Lower lobe of right lung (tissue), 2 donors: ENCODE results near the gene KCTD13. TPM values are rescaled to one million over a fixed set of nuclear protein-coding genes. Genes with fewer than 3 reads are reported as not detected.
"Not testable (repeated sequence)": the region's sequence is repeated elsewhere in the genome, so short reads cannot be mapped to it uniquely, and the experiment has no call there.

Experiments used
- ATAC-seq, 2 donors: fragments of 200-7000 bp; cut with Tn5 transposase; one replicate each; pipeline ENCODE4 v1.9.1; 2020 to 2022; ENCODE audit warnings: mild to moderate bottlenecking in 2 of 2, moderate library complexity in 2 of 2
- DNase-seq: peaks from one replicate; pipeline ENCODE4 v3.0.0-alpha.2; 2020
- H3K27ac ChIP-seq: fragments of 200-600 bp; one replicate; pipeline ENCODE4 v1.8.0; 2022
- H3K27me3 ChIP-seq: fragments of 200-600 bp; one replicate; pipeline ENCODE4 v1.8.0; 2022; ENCODE audit warnings: low read depth
- H3K36me3 ChIP-seq: fragments of 200-600 bp; one replicate; pipeline ENCODE4 v1.8.0; 2022; ENCODE audit warnings: mild to moderate bottlenecking
- H3K4me1 ChIP-seq: fragments of 200-600 bp; one replicate; pipeline ENCODE4 v1.8.0; 2022
- H3K4me3 ChIP-seq: fragments of 200-600 bp; one replicate; pipeline ENCODE4 v1.8.0; 2022; ENCODE audit warnings: mild to moderate bottlenecking
- H3K9me3 ChIP-seq: fragments of 200-600 bp; one replicate; pipeline ENCODE4 v1.8.0; 2022
- intact Hi-C: fragments of 100-400 bp; cut with DNase I; formaldehyde crosslinking; loops from one replicate; pipeline ENCODE4 v1.11.0; 2022
- total RNA-seq: library from RNA; stranded (reverse); fragmentation: NEBNext Ultra II Directional; extraction: Animal tissue kit (Norgen Biotek cat#: 25700); gene quantifications from one replicate; pipeline ENCODE4 v1.2.1, GENCODE V29; 2021
- TF ChIP-seq, protein P1 (sequence below): fragments of 200-600 bp; IDR thresholded peaks from one replicate; pipeline ENCODE4 v1.8.0; 2022; ENCODE audit warnings: antibody characterized with exemption, mild to moderate bottlenecking
- donor health status: DM: no; HTN: yes; CAD: no; lungs with severe emphysema.

KCTD13 gene
- total RNA-seq, 1 donor from 2014 or later = 22.3 TPM

DNA sequence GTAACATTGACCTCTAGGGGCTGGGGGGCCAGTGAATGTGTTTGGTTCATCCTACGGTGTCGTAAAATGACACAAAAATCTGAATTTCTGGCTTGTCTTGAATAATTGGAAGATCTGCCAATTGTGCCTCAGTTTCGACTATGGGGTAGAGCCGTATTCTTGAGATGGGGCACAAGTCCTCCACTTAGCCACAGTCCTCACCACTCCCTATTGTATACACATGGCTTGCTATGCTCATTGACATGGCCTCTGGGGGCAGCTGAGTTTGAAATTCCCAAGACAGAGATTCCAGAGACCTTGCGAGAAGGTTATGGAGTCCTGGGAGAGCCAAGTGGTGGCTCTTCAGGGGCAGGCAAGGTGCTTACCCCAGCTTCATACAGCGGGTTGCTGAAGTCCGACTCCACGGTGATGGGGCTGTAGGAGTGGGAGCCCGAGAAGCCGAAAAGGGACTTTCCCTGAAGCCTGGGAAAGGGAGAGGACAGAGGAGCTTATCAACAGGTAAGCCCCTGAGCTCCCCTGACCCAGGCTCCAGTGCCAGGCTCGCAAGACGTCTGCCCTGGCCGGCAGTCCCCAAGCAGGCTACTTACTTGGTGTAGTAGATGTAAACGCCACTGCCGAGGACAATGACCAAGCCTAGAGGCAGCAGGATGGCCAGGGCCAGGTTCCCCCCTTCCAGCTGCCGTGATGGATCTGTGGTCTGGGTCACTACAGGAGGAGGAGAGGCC, 54.0 kb downstream of the KCTD13 start:
- intact Hi-C loops = no loop called here
- H3K27me3 ChIP-seq = peaks cover 17% of the 10 kb centered on the region
- ATAC-seq (no peak), DNase-seq (no peak)
- TF ChIP-seq, protein P1, sequence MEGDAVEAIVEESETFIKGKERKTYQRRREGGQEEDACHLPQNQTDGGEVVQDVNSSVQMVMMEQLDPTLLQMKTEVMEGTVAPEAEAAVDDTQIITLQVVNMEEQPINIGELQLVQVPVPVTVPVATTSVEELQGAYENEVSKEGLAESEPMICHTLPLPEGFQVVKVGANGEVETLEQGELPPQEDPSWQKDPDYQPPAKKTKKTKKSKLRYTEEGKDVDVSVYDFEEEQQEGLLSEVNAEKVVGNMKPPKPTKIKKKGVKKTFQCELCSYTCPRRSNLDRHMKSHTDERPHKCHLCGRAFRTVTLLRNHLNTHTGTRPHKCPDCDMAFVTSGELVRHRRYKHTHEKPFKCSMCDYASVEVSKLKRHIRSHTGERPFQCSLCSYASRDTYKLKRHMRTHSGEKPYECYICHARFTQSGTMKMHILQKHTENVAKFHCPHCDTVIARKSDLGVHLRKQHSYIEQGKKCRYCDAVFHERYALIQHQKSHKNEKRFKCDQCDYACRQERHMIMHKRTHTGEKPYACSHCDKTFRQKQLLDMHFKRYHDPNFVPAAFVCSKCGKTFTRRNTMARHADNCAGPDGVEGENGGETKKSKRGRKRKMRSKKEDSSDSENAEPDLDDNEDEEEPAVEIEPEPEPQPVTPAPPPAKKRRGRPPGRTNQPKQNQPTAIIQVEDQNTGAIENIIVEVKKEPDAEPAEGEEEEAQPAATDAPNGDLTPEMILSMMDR = no peak
- H3K36me3 ChIP-seq = no peaks in the 10 kb centered on the region
- no peak overlapping the region for H3K4me3 ChIP-seq
- H3K9me3 ChIP-seq = no peaks in the 10 kb centered on the region
- peaks cover 9% of the 10 kb centered on the region for H3K4me1 ChIP-seq
- no peak overlapping the region for H3K27ac ChIP-seq

DNA sequence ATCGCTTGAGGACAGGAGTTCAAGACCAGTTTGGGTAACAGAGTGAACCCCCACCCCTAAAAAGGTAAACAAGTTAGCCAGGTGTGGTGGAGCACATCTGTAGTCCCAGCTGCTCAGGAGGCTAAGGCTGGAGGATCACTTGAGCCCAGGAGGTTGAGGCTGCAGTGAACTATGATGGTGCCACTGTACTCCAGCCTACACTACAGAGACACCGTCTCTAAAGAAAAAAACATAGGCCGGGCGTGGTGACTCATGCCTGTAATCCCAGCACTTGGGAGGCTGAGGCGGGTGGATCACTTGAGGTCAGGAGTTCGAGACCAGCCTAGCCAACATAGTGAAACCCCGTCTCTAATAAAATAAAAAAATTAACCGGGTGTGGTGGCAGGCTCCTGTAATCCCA, 57.0 kb downstream of the KCTD13 start:
- H3K36me3 ChIP-seq, H3K4me1 ChIP-seq, H3K27me3 ChIP-seq, ATAC-seq, DNase-seq, H3K27ac ChIP-seq, H3K4me3 ChIP-seq, intact Hi-C loops, H3K9me3 ChIP-seq: not testable (repeated sequence)

DNA sequence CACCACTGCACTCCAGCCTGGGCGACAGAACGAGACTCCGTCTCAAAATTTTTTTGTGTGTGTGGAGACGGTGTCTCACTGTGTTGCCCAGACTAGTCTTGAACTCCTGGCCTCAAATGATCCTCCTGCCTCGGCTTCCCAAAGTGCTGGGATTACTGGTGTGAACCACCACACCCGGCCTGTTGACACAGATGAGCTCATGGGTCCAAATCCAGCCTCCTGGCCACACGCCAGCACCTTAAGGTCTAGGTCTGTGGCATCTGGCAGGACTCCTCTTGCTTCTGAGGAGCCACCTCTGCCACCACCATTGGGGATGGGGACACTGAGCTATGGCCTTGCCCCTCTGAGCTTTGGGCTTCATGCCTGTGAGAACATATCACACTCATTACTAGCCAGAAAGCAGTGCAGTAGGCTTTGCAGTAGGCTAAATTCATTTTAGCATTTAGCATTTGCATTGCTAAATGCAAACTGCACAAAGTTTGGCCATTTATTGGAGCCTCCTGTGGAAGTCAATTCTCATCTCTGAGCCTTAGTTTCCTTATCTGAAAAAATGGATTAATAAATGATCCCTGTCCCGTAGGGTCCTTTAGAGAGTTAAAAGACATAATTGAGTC, 57.5 kb downstream of the KCTD13 start:
- H3K4me3 ChIP-seq = no peak overlapping the region
- no peaks in the 10 kb centered on the region for H3K36me3 ChIP-seq
- no peaks in the 10 kb centered on the region for H3K4me1 ChIP-seq
- TF ChIP-seq, protein P1 = no peak
- DNase-seq (no peak), ATAC-seq (no peak)
- no peaks in the 10 kb centered on the region for H3K9me3 ChIP-seq
- no peak overlapping the region for H3K27ac ChIP-seq
- H3K27me3 ChIP-seq = no peaks in the 10 kb centered on the region
- intact Hi-C loops = no loop called here

DNA sequence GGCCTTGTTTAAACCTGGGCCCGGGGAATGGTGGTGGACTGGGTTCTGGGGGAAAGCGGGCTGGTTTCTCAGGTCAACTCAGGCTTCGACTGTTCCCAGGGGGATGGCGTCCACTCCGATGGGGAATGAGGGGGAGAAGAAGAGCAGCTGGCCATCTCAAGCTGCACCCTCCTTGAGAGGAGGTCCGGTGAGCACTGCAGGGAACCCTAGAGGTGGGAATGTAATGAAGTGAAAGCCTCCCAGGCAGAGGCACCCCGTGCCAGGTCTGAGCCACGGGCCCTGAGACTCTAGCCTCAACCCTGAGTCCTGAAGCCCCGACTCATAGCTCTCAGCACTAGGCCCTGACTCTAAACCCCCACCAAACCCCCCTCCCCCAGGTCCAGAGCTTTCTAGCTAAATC, 61.8 kb downstream of the KCTD13 start:
- Histone ChIP-seq H3K4me3 (no peak overlapping the region), H3K27me3 (no peaks in the 10 kb centered on the region), H3K27ac (no peak overlapping the region), H3K4me1 (peaks cover 17% of the 10 kb centered on the region), H3K9me3 (no peaks in the 10 kb centered on the region), H3K36me3 (peaks cover 23% of the 10 kb centered on the region)
- DNase-seq = no peak
- no peak for ATAC-seq
- intact Hi-C loops = no loop called here
- TF ChIP-seq, protein P1 = no peak

DNA sequence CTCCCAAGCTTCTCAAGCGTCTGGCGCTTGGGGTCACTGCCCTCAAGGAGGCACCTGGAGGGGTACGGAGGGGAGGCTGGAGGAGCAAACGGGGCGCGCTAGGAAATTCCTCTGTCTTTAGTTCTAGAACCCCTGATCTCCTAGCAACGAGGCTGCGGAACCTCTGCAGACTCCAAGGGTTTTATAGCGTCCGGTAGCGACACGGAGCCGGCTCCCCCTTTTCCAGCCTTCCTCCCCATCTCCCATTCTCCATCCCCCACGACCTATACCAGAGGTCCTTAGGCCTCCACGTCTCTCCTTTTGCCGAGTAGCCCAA, 62.4 kb downstream of the KCTD13 start:
- H3K27me3 ChIP-seq = no peaks in the 10 kb centered on the region
- peaks cover 28% of the 10 kb centered on the region for H3K36me3 ChIP-seq
- H3K4me1 ChIP-seq = peaks cover 17% of the 10 kb centered on the region
- TF ChIP-seq, protein P1 = no peak
- H3K27ac ChIP-seq = peak overlapping the region; percentile 97
- intact Hi-C loops = no loop called here
- no peaks in the 10 kb centered on the region for H3K9me3 ChIP-seq
- ATAC-seq (no peak), DNase-seq (no peak)
- peak overlapping the region; percentile 91 for H3K4me3 ChIP-seq

DNA sequence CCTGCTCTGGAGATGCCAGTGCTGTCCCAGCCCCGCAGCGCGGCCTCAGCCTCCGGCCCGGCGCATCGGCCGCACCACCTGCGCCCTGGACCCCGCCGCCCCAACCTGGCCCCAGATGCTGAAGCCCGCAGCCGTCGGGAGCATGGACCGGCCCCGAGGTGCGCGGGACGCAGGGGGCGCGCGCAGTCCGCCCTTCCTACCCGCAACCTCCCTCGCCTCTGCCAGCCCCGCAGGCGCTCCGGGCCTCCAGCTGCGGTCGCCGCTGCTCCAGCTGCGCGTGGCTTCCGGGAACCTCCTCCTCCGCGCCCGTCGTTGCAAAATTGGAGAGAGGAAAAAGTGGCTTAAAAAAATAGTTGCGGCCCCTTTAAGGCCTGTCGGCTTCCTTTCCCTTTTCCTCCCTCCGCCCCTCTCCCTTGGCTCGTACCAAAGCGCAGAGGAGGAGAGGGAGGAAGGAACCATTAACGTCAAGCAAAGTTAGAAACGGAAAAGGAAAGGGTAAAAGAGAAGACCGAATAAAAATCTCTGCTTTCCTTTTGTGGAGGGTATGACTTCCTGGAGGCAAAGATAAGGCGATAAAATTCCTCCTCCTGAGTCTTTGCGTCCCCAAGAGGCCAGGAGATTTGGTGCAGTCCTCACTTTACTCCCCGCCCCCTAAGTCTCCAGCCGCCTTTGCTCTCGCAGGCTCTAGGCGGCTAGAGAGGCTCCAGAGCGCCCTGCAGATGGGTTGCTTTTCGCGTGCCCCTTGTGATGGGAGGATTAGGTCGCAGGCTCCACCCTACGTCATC, 63.0 kb downstream of the KCTD13 start, which contains the start of gene CDIPT:
TSS of gene CDIPT (minus strand) at position 343 of the 785 bp plus-strand sequence. CDS start 369 bp downstream, outside the sequence.
- Histone ChIP-seq H3K27me3 (no peaks in the 10 kb centered on the region), H3K4me1 (peaks cover 17% of the 10 kb centered on the region), H3K9me3 (no peaks in the 10 kb centered on the region), H3K27ac (peak within 1 kb of the TSS; percentile 97), H3K36me3 (peaks cover 34% of the 10 kb centered on the region), H3K4me3 (peak within 1 kb of the TSS; percentile 91)
- DNase-seq (peak; percentile 96), ATAC-seq (peak; percentile 98 to 99)
- TF ChIP-seq, protein P1 = peak; percentile 56
- intact Hi-C loops = no loop called here
